ENCODE results near the gene ADARB1.

The ADARB1 gene

GRCh38 chr21:45055861-45056260 lies 18.5 kb upstream of the ADARB1 start:
- peak; percentile 77 for DNase-seq

- DNase-seq, result no peak
Measured at GRCh38 chr21:45056296-45056904, 18.0 kb upstream of the ADARB1 start.

- DNase-seq, result no peak
Measured at GRCh38 chr21:45056917-45057560, 17.3 kb upstream of the ADARB1 start.

GRCh38 chr21:45057886-45058285 lies 16.5 kb upstream of the ADARB1 start:
- no peak for DNase-seq

- peak; percentile 19 for DNase-seq
Measured at GRCh38 chr21:45059121-45059520, 15.3 kb upstream of the ADARB1 start.

- no peak for DNase-seq
Measured at GRCh38 chr21:45060089-45060488, 14.3 kb upstream of the ADARB1 start.

GRCh38 chr21:45060675-45061311 lies 13.6 kb upstream of the ADARB1 start:
- DNase-seq, result peak; percentile 52

- no peak for DNase-seq
Measured at GRCh38 chr21:45064091-45064490, 10.3 kb upstream of the ADARB1 start.

GRCh38 chr21:45064618-45065399 lies 9.6 kb upstream of the ADARB1 start:
- DNase-seq, result no peak

- peak; percentile 67 for DNase-seq
Measured at GRCh38 chr21:45067462-45068285, 6.7 kb upstream of the ADARB1 start.

- DNase-seq, result no peak
Measured at GRCh38 chr21:45069085-45069484, 5.3 kb upstream of the ADARB1 start.

GRCh38 chr21:45069711-45070110 lies 4.7 kb upstream of the ADARB1 start:
- DNase-seq, result no peak

GRCh38 chr21:45071078-45071873 lies 3.1 kb upstream of the ADARB1 start:
- DNase-seq, result no peak

- no peak for DNase-seq
Measured at GRCh38 chr21:45071874-45072737, 2.3 kb upstream of the ADARB1 start.

GRCh38 chr21:45072738-45073300 lies 1.6 kb upstream of the ADARB1 start:
- no peak for DNase-seq

GRCh38 chr21:45073301-45074047 lies 906 bp upstream of the ADARB1 start:
- peak; percentile 70 for DNase-seq

GRCh38 chr21:45074818-45075595 lies 627 bp downstream of the ADARB1 start:
- DNase-seq, result peak; percentile 74

GRCh38 chr21:45075596-45076244 lies 1.3 kb downstream of the ADARB1 start:
- DNase-seq, result no peak
